HK-2 (cell line): ENCODE results near the gene MIDN.
"Not testable (repeated sequence)": the region's sequence is repeated elsewhere in the genome, so short reads cannot be mapped to it uniquely, and the experiment has no call there.

ENCODE experiments used
- DNase-seq: peaks from one replicate; pipeline ENCODE4 v3.0.0-alpha.2; 2018; ENCODE audit not compliant: unreplicated experiment

The MIDN gene

GRCh38 chr19:1294688-1295087 lies 46.3 kb downstream of the MIDN start:
- DNase-seq, result no peak

- DNase-seq, result no peak
These were observed 47.0 kb downstream of the MIDN start for GRCh38 chr19:1295169-1296012.

- no peak for DNase-seq
These were observed 47.7 kb downstream of the MIDN start for GRCh38 chr19:1296078-1296477.

GRCh38 chr19:1296575-1297271 lies 48.3 kb downstream of the MIDN start:
- DNase-seq, result no peak

GRCh38 chr19:1298235-1298634 lies 49.9 kb downstream of the MIDN start:
- no peak for DNase-seq

- no peak for DNase-seq
These were observed 51.4 kb downstream of the MIDN start for GRCh38 chr19:1299801-1300200.

- no peak for DNase-seq
These were observed 52.5 kb downstream of the MIDN start for GRCh38 chr19:1300744-1301490.

- DNase-seq, result no peak
These were observed 54.3 kb downstream of the MIDN start for GRCh38 chr19:1302533-1303239.

GRCh38 chr19:1304197-1304924 lies 56.0 kb downstream of the MIDN start:
- no peak for DNase-seq

GRCh38 chr19:1305354-1305753 lies 57.0 kb downstream of the MIDN start:
- not testable (repeated sequence) for DNase-seq

GRCh38 chr19:1307320-1307719 lies 58.9 kb downstream of the MIDN start:
- no peak for DNase-seq

- no peak for DNase-seq
These were observed 59.4 kb downstream of the MIDN start for GRCh38 chr19:1307755-1308303.

GRCh38 chr19:1308718-1309117 lies 60.3 kb downstream of the MIDN start:
- no peak for DNase-seq
